ENCODE measurements around the gene IGFBP6.
"Not testable (repeated sequence)": the region's sequence is repeated elsewhere in the genome, so short reads cannot be mapped to it uniquely, and the experiment has no call there.

Gene IGFBP6

DNA sequence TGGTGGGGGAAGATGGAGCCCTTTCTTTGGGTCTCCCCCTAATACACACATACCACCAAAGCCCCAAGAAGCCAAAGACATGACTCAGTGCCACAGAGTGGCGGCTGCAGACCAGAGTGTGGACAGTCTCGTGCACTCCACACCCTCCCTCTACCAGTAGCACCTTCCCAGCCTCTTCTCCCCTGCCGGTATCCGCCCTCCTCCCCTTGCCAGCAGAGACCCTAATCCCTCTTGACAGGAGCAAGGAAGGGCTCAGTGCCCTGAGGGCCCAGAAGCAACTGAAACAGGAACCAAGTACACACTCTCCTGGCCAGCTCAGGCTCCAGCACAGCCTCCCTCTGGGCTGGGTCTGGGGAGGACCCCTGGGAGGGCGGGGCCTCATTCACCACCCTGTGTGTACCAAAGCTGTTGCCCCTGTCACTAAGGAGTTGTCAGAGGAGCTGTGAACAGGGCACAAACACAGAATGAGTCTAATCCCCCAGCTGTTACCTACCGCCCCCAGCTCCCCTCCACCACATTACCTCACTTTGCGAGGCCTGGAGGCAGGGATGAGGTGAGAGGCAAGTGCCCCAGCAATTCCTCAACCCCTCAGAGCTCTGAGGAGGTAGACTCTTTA is 26.5 kb upstream of the IGFBP6 start:
- no peak for DNase-seq (ENCODE audit: low spot score)

DNA sequence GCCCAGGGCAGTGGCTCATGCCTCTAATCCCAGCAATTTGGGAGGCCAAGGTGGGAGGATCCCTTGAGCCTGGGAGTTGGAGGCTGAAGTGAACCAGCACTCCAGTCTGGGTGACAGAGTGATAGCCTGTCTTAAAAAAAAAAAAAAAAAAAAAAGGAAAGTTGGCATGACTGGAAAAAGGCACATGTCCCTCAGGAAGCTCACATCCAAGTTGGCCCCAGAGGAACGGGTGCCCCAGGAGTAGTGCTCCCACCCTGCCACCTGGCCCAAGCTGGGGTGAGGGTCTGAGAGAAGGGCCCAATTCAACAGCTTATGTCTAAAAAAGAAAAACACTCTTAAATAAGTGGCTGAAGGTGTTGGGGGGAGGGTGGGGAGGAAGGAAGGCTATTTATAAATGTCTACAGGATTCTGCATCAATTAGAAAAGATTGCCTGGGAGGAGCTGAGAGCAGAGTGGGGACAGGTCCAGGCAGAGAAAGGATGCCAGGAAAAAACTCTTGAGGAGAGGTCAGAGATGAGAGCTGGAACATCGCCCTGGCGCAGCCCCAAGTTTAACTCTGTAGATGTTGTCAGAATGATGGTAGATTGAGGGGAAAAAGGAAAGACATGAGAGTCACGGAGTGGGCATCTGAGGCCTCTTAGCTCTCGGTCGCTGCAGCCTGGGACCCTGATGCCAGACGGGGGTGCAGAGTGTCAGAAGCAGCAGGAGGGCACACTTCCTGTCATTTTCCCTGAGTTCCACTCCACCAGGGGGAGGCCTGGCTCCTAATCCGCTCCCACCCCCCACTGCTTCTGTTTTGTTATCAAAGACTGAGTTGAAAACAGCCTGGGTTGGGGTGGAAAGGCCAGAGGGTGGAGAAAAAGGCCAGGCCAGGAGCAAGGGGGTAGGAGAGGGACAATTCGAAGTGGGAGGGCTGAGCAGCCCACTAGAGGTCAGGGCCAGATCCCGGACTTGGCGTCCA is 25.6 kb upstream of the IGFBP6 start:
- no peak for DNase-seq (ENCODE audit: low spot score)

DNA sequence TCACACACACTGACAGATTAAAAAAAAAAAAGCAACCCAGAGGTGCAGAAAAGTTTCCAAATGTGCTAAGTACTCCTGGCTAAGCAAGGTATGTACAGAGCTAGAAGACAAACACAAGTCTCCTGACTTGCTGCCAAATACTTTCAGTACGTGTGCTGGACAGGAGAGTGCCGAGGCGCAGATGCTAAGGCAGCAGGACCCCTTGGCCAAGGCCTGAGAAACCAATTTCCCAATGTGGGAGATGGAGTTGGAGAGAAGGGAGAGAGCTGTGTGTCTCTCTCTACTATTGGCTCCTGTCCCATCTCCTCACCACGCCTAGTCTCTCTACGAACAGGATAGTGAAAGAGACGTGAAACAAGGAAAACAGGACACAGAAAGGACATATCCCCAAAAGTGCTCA is 23.6 kb upstream of the IGFBP6 start:
- no peak for DNase-seq (ENCODE audit: low spot score)

DNA sequence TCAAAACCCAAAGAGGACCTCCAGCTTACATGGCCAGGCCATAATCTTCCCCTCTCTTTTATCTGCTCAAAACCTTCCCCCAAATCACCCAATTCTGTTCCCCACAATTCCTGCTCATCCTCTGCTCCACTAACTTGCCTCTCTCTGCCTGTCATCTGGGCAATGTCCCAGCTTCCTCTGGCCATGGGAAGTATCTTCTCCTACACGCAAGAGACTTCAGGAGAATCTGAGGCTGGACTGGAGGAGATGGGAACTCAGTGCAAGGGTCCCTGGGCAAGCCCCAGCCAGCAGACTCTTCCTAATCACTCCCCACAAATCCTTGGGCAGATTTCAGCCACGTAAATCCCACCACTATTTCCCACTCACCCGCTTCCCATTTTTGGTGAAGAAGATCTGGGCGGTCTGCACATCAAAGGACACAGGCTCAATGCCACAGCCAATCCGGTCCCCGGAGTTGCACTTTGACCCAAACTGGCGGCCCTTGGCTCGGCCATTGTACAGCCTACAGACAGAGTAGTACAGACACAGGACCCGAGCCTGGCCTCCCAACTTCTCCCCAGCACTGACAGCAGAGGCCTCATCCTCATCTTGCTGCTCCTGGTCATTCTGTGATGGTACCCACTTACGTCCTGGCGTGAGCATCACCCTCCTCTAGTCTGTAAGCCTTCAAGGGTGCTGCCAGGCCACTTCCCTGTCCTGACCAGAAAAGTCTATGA is 23.0 kb upstream of the IGFBP6 start:
- DNase-seq (ENCODE audit: low spot score), result no peak

DNA sequence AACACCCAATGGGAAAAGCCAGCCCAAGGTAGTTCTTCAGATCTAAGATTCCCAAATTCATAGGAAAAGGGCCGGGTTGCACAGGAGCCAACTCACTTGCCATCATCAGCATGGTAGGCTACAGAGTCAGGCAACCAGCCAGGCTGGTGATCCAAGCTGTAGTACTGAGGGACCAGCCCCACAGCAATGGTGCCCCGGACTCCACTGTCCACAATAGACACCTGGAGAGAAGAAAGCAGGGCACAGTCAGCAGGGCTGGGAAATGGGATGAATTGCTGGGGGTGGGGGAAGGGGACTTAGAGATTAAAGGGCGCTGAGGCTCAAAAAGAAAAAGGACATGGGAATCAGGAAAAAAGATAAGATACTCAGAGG is 22.5 kb upstream of the IGFBP6 start:
- no peak for DNase-seq (ENCODE audit: low spot score)

DNA sequence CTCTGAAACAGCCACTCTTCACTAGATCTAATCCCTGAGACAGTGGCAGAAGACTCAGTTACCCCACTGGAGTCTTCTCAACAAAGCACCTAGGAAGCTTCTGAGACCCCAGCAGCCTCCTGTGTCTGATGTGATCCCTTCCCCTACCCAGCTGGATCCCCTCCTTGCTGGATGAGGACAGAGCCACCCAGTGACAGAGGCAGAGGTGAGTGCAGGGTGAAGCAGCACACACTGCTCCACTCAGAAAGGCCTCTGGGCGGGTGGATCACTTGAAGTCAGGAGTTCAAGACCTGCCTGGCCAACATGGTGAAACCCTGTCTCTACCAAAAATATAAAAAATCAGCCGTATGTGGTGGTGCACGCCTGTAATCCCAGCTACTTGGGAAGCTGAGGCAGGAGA is 21.0 kb upstream of the IGFBP6 start:
- no peak for DNase-seq (ENCODE audit: low spot score)

DNA sequence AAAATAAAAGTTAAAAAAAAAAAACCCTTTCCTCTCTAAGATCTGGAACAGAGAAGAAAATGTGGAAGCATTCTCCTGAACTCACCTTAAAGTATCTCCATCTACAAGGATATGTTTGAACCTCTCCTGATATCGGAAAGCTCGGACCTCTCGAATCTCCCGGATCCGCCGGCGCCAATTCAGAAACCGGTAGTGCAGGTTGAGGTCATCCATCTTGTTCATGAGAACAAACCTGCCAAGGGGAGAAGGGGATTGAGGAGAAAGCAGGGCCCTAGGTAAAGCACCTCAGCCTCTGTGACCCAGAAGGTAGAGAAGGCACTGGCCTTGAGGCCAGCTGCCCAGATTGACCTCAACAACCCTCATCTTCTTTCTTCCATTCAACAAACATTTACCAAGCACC is 20.4 kb upstream of the IGFBP6 start:
- DNase-seq (ENCODE audit: low spot score), result no peak

DNA sequence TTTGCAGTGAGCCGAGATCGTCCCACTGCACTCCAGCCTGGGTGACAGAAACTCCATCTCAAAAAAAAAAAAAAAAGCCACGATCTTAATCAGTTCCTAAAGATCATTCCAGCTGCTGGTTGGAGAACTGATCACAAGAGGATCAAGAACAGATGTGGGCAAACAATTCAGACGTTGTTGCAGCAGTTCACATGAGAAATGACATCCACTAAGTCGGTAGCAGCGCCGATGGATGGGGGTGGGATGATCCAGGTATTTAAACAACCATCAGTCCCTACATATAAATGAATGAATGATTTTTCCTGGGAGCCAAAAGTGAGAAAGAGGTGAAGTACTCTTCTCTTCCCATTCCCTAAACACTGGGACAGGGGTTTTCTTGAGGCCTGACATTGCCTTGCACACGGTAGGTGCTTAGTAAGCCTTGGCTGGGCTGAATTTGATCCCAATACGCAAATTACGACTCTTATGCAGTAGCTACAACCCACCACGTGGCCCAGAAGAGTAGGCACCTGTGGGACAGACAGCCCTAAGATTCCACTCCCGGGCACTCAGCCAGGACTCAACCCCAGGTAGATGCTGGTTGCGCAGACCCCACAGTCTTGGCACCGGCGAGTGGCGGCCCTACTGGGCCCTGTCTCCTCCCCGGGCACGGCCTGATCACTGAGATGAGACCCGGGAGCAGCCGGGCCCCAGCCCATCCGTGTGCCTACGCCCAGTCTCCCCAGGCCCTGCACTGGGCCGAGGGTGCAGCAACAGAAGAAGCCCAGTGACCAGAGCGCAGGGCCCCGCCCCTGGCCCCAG is 18.8 kb upstream of the IGFBP6 start:
- DNase-seq (ENCODE audit: low spot score), result peak; percentile 26

DNA sequence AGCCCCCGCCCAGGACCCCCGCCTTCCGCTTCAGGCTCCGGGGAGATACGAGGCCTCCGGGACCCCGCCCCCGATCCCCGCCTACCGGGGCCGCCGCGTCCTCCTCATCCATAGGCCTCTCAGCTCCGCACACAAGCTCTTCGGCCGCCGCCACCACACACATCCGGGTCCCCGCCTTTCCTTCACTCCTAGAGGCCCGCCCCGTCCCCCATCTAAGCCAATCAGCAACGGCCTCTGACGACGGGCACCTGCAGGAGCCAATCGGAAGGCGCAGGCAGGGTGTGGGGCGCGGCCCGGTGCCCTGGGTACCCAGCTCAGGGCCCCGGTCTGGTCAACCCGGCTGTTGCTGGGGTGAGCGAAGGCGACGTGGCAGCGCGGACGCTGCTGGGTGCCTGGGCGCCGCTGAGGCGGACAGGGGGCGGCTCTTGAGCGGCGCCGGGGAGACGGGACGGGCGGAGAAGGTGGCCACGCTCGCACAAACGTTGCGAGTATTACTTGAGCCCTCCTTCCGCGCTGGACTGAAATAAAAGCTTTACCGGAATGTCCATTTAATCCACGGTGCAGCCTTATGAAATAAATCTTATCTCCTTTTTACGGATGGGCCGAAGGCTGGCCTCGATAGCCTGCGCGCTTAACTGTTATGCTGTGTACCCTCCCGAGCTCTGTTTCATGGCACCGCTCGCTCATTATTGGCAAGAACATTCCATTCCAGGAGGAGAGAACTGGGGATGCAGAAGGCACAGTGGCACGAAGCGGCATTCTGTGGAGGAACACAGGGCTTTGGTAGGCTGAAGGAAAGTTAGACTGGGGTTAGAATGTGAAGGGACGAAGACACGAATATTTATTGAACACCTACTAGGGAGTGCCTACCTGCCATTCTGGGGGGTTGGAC is 18.0 kb upstream of the IGFBP6 start, which contains the start of gene SPRYD3:
Gene SPRYD3 (minus strand): TSS at position 165 of the 892 bp plus-strand sequence. CDS start 57 bp downstream, at position 108.
- peak; percentile 95 for DNase-seq (ENCODE audit: low spot score)

DNA sequence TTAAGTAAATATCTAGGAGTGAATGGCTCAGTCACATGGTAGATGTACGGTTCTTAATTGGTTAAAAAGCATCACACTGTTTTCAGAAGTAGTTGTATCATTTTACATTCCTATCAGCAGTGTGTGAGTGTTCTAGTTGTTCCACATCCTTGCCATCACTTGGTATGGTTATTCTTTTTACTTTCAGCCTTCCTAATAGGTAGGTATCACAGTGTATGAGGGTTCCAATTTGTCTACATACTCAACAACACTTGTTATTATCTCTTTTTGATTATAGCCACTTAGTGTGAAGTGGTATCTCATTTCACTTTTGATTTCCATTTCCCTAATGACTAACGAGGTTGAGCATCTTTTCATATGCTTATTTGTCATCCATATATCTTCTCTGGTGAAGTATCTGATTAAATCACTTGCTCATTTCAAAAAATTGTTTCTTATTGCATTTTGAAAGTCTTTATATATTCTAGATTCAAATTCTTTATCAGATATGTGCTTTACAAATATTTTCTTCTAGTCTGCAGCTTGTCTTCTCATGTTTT is 14.8 kb upstream of the IGFBP6 start:
- no peak for DNase-seq (ENCODE audit: low spot score)

DNA sequence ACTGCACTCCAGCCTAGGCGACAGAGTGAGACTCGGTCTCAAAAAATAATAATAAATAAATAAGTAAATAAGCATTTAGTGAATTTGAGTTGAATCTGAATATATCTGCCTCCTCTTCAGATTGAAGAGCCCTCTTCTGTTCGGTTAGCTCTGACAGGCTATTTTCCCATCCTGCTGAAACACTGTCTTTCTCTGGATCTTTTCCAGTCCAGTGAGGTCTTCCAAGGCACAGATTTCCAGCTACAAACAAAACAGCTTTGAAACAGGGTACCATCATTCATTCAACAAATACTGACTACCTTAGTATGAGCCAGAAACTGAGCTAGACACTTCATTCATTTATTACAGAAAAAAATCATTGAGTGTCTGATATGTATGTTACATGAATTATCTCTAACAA is 11.1 kb upstream of the IGFBP6 start:
- no peak for DNase-seq (ENCODE audit: low spot score)

DNA sequence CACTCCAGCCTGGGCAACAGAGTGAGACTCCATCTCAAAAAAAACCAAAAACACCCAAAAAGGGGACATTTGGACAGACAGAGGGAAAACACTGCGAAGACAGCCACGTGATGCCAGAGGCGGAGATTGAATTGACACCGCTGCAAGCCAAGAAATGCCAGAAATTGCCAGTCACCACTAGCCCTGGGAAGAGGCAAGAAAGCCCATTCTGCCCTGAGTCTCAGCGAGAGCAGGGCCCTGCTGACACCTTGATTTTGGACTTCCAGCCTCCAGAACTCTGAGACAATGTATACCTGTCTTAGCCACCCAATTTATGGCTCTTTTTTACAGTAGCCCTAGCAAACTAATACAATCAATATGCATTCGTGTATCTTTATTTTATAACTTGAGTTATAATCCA is 7.4 kb upstream of the IGFBP6 start:
- DNase-seq (ENCODE audit: low spot score), result no peak

DNA sequence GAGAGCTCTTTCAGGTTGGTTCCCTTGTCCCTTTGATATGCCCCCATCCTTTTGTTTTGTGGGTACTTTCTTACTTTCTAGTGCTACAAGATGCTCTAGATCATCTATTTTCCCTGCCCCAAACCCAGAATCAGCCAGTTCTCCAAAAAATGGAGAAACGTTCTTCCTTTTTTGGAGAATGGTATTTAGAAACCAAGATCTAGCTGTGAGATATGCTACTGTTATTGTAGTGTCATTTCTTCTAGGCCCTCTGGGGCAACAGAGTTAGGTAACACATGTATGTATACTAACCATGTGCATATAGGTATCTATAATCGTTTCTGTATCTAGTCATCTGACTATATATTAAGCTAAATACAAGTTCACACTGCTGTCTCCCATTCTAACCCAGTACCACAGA is 6.9 kb upstream of the IGFBP6 start:
- no peak for DNase-seq (ENCODE audit: low spot score)

DNA sequence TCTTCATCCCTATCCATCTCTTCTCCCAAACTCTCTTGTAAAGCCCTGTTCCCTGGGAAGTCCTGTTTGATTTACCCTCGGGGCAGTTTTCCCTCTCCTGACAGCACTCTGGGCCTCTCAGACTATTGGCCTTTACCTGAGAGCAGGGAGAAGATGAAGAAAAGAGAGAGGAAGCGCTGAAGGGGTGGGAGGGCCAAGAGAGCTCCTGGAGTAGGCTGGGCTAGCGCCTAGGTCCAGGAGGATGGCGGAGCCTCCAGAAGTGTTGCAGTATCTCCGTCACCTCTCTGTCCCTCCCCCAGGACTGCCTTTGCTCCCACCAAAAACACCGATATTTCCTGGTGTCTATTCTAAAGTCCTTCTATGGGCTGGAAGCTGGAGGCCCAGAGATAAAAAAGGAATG is 5.7 kb upstream of the IGFBP6 start:
- DNase-seq (ENCODE audit: low spot score), result no peak

DNA sequence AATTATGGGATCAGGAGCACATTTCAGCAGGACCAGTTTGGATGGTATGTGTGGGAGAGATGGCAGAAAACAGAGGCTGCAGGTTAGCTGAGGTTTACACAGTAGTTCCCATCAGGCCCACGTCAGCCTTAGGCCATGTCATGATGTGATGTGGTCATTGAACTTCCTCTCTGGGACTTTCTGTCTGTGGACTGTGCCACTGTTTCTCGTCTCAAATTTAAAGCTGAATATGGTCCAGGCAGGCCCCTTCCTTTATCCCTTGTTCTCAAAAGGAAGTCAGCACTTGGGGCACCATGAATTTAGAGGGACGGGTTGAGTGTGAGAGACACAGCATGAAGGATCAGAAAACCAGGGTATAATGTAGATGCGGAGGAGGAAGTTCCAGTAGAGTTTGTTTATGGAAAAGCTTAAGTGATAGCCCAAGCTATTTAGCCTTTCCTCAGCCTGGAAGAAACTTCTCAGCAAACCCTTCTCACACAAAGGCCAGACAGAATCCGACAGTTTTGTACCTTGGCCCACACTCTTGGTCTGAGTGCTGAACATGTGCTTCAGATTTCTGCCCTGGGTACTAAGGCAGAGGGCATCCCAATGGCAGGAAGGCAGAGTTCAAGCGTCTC is 3.6 kb upstream of the IGFBP6 start:
- DNase-seq (ENCODE audit: low spot score), result no peak

DNA sequence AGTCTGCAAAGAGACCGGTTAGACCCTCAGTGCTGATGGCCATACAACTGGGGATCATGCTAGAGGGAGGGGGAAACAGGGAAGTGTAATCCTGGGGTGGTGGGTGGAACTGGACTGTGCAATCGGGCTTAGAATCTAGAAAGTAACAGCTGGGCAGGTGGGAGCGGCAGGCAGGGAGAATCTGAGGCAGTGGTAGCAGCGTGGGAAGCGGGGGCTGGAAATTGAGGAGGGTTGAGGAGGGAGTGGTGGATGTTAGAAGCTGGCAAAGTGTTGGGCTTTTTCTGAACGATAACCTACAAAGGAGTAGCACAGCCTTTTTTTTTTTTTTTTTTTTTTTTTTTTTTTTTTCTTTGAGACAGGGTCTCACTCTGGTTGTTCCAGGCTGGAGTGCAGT is 3.1 kb upstream of the IGFBP6 start:
- no peak for DNase-seq (ENCODE audit: low spot score)

DNA sequence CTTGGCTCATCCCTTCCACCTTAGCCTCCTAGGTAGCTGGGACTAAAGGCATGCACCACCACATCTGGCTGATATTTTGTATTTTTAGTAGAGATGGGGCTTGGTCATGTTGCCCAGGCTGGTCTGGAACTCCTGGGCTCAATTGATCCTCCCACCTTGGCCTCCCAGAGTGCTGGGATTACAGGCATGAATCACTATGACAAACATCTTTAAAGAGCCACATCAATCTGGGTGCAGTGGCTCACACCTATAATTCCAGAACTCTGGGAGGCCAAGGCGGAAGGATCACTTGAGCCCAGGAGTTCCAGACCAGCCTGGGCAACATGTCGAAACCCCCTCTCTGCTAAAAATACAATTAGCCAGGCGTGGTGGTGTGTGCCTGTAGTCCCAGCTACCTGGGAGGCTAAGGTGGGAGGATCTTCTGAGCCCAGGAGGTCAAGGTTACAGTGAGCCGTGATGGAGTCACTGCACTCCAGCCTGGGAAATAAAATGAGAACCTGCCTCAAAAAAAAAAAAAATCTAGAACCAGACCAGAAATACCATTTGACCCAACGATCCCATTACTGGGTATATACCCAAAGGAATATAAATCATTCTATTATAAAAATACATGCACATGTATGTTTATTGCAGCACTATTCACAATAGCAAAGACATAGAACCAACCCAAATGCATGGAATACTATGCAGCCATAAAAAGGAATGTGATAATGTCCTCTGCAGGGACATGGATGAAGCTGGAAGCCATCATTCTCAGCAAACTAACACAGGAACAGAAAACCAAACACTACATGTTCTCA is 2.5 kb upstream of the IGFBP6 start:
- not testable (repeated sequence) for DNase-seq (ENCODE audit: low spot score)

DNA sequence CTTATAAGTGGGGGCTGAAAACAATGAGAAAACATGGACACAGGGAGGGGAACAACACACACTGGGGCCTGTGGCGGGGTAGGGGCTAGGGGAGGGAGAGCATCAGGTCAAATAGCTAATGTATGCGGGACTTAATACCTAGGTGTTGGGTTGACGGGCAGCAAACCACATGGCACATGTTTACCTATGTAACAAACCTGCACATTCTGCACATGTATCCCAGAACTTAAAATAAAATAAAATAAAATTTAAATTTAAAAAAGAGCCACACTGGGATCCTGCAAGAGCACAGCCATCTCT is 1.9 kb upstream of the IGFBP6 start:
- not testable (repeated sequence) for DNase-seq (ENCODE audit: low spot score)

DNA sequence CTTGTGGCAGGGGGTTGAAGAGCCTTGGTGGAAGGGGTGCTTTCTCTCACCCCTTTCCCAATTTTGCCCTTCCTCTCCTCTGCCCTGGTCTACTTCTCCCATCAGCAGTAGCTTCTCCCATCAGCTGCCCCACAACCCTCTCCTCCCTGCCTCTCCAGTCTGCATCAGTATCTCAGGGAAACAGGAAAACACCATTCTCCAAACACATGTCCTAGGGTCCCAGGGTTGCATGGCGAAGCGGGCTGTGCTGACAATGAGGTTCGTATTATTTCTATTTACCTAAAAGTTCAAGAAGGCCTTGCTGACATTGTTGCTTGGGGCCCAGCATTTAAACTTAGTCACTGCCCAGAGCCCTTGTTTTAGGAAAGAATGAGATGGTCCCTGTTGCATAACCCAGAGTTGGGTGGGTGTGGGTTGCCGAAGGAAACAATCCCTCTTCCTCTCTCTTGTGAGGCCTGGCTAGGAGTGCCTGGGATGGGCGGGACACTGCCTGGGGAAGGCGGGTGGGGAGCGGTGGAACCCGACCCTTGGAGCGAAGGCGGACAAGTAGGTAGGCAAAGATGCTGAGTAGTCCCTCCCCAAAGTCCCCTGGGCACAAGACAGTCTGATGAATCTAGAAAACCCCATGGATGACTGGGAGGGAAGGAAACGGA is 1.3 kb upstream of the IGFBP6 start:
- DNase-seq (ENCODE audit: low spot score), result no peak

Measured in CD4-positive, alpha-beta T cell treated with Interleukin-6 at 100 ng/mL for 8 hours (primary cell).